Metanephros (tissue), 2 donors: ENCODE results near the gene ZNF391. TPM values are rescaled to one million over a fixed set of nuclear protein-coding genes. Genes with fewer than 3 reads are reported as not detected.

Experiments used
- small RNA-seq: library from RNA; depleted of rRNA; stranded (forward); fragments of <200 nt; gene quantifications from one replicate; pipeline ENCODE3, GENCODE V24; 2014; ENCODE audit warnings: low replicate concordance
- total RNA-seq: library from RNA; depleted of rRNA; stranded (reverse); fragments of >200 nt; gene quantifications from one replicate; pipeline ENCODE4 v1.2.3, GENCODE V29; 2014

ZNF391 gene
- 6.2 TPM for total RNA-seq

DNA sequence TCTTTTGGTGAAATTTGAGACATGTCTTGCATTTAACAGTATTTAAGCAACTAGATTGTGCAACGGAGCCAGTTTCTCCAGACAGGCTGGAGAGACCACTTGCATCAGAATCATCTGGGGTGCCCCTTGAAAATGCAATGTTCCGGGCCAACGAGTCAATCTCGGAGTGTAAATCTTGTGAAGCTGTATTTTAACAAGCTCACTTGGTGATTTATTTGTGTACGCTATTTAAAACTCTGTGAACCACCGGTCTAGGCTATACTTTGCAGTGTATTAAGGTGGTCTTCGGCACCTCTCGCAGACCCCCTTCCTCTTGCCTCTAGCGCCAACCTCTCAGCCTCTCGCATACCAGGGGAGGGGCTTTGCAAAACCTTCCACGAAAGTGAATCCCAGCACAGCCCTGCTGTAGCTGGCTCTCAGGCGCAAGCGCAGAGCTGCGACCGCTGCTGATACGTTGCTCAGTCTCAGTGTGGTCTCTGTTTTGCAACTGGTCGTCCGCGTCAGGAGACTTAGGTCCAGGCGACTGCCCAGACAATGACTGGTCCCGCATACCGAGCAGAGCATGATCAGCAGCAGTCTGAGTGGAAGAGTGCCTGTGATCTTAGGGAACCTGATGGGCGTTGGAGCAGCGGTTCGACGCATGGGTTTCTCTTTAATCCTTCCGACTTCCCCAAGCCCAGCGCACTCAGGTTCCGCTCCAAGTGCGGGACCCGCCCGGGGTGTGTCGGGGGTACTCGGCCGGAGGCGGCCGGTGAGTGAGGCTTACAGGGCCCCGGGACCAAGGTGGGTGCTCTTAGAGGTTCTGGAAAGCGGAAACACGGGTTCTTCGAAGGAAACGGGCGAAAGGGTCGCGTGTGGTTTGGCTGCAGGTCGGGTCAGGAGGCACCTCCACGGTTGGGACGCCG, at the start of gene ZNF391:
ZNF391 (plus strand) TSS at position 467 of the 905 bp plus-strand sequence. CDS start 11,612 bp downstream, outside the sequence.

Small RNA genes within 50 kb of the gene (small RNA-seq; reads per million reads assigned to genes)
- gene MCFD2P1, result not detected

Other genes with a start within 250 kb of the ZNF391 start
- 0.47 TPM for gene PRSS16, start 141.1 kb upstream of the ZNF391 start, total RNA-seq
- gene POM121L2, start 76.5 kb upstream of the ZNF391 start, total RNA-seq, result not detected
- 11.0 TPM for gene ZNF184, start 84.3 kb downstream of the ZNF391 start, total RNA-seq